Testis (tissue), 3 donors: ENCODE results near the gene CDK1. TPM values are rescaled to one million over a fixed set of nuclear protein-coding genes. Genes with fewer than 3 reads are reported as not detected.

ENCODE experiments used
- DNase-seq: peaks from one replicate; pipeline ENCODE4 v3.0.0-alpha.2; 2019
- H3K27ac ChIP-seq, 2 donors: fragments of 200-600 bp; sonication (generic); one replicate each; pipeline ENCODE4 v1.5.1; 2019
- H3K27me3 ChIP-seq: fragments of 200-600 bp; sonication (generic); one replicate; pipeline ENCODE4 v1.5.1; 2019
- H3K36me3 ChIP-seq: fragments of 200-600 bp; sonication (generic); one replicate; pipeline ENCODE4 v1.5.1; 2017; ENCODE audit warnings: low read depth; ENCODE audit errors: missing control alignments
- H3K4me1 ChIP-seq: fragments of 200-600 bp; sonication (generic); one replicate; pipeline ENCODE4 v1.5.1; 2019
- H3K4me3 ChIP-seq, 2 donors: fragments of 200-600 bp; sonication (generic); one replicate each; pipeline ENCODE4 v1.5.1; 2017 to 2019
- H3K9me3 ChIP-seq: fragments of 200-600 bp; sonication (generic); one replicate; pipeline ENCODE4 v1.5.1; 2017
- CTCF ChIP-seq, 3 experiments: fragments of 450-650 bp in 2 of 3; fragments of 200-600 bp in 1 of 3; sonication (generic) in 1 of 3; IDR thresholded peaks; one replicate each; pipeline ENCODE4 v1.5.1; 2016 to 2019; ENCODE audit warnings: antibody characterized with exemption in 3 of 3, mild to moderate bottlenecking in 2 of 3, moderate library complexity in 1 of 3
- POLR2A ChIP-seq: fragments of 450-650 bp; IDR thresholded peaks from one replicate; pipeline ENCODE4 v1.6.1; 2017; ENCODE audit warnings: antibody characterized with exemption, mild to moderate bottlenecking, moderate library complexity
- WGBS, 2 donors: methylation state at CpG; one replicate each; pipeline ENCODE4 v1.1.5; 2018; 5-methylcytosine and 5-hydroxymethylcytosine counted together
- intact Hi-C: fragments of 100-400 bp; cut with DNase I; formaldehyde crosslinking; loops from one replicate; pipeline ENCODE4 v1.15.1; 2023; ENCODE audit warnings: low total_unique reads
- polyA plus RNA-seq: library from polyadenylated mRNA; stranded (reverse); fragments of 350-450 nt; fragmentation: Illumina TruSeq; extraction: RNeasy Lipid Tissue Mini Kit (QIAGEN cat#74804); gene quantifications from one replicate; pipeline ENCODE4 v1.2.3, GENCODE V29; 2014; ENCODE audit warnings: low read depth, low replicate concordance; ENCODE audit not compliant: insufficient read depth
- total RNA-seq, 2 donors: library from RNA; depleted of rRNA; stranded (reverse); fragments of >200 nt; gene quantifications; one replicate each; pipeline ENCODE4 v1.2.3, GENCODE V29; 2016

CDK1 gene
- total and polyA plus RNA-seq, 3 donors from 2014 or later = 11.8 to 47.9 (median 14.3) TPM

- Histone ChIP-seq H3K4me1 (no peaks in the 10 kb centered on the region), H3K27ac (no peak overlapping the region), H3K36me3 (no peaks in the 10 kb centered on the region), H3K4me3 (no peak overlapping the region), H3K9me3 (no peaks in the 10 kb centered on the region), H3K27me3 (no peaks in the 10 kb centered on the region)
- intact Hi-C loops = no loop called here
- TF ChIP-seq POLR2A (no peak), CTCF (IDR thresholded peaks at IDR 0.05) (no peak)
- DNase-seq = no peak
- 89 to 92% methylated on average over 3 of the region's 3 CpGs for WGBS, 2 donors
These were observed 6.4 kb downstream of the CDK1 start for GRCh38 chr10:60784641-60785040.

- no peaks in the 10 kb centered on the region for H3K4me1 ChIP-seq
- H3K36me3 ChIP-seq = no peaks in the 10 kb centered on the region
- intact Hi-C loops = no loop called here
- no peak for DNase-seq
- no peak overlapping the region for H3K4me3 ChIP-seq
- no peak overlapping the region for H3K27ac ChIP-seq
- no peaks in the 10 kb centered on the region for H3K27me3 ChIP-seq
- no peaks in the 10 kb centered on the region for H3K9me3 ChIP-seq
- no peak for TF ChIP-seq POLR2A
These were observed 10.3 kb downstream of the CDK1 start for GRCh38 chr10:60788544-60788943.

GRCh38 chr10:60789340-60789739, 11.1 kb downstream of the CDK1 start:
- 48 to 64% methylated on average over 3 to 4 of the region's 4 CpGs for WGBS, 2 donors
- Histone ChIP-seq H3K4me3 (no peak overlapping the region), H3K27me3 (no peaks in the 10 kb centered on the region), H3K4me1 (no peaks in the 10 kb centered on the region), H3K36me3 (no peaks in the 10 kb centered on the region), H3K9me3 (no peaks in the 10 kb centered on the region), H3K27ac (no peak overlapping the region)
- intact Hi-C loops = no loop called here
- no peak for DNase-seq
- no peak for TF ChIP-seq POLR2A
- no peak for TF ChIP-seq CTCF (IDR thresholded peaks at IDR 0.05)

GRCh38 chr10:60794953-60795352, 16.7 kb downstream of the CDK1 start:
- Histone ChIP-seq H3K4me3 (no peak overlapping the region), H3K9me3 (no peaks in the 10 kb centered on the region), H3K27me3 (no peaks in the 10 kb centered on the region), H3K27ac (no peak overlapping the region), H3K36me3 (no peaks in the 10 kb centered on the region), H3K4me1 (no peaks in the 10 kb centered on the region)
- 89 to 96% methylated on average over 4 of the region's 4 CpGs for WGBS, 2 donors
- DNase-seq = no peak
- TF ChIP-seq CTCF (IDR thresholded peaks at IDR 0.05) = no peak
- no peak for TF ChIP-seq POLR2A
- intact Hi-C loops = no loop called here

DNA sequence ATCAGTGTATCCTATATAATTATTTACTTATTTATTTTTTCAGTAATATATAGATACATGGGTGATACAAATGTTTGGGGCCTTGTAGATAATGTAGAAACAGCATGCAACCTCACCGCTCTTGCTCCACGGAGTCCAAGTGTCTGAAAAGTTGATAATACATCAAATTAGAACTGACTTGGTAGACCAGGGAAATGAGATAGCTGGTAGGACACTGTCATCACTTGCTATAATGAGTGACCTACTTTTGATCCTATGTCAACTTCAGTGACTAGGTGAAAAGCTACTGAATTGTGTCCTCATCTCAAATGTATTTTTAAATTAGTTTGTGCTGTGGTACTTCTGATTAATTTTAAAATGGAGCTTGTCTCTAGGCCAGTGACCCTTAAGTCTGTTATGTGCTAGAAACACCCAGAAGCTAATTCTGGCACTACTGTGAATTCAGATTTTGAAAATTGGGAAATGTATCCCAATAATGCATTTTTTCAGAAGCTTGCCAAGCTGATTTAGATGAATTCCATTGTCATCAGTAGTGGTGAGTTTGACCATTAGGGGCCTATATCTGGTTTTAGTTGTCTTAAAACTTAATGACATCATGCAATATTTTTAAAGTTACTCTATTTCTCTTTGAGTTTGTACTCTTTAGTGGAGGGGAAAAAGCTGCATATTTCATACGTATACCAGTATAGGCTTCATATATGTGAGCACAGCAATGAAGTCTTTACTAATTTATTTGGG, 17.4 kb downstream of the CDK1 start:
- 93 to 97% methylated on average over 3 of the region's 3 CpGs for WGBS, 2 donors

More for the DNA sequence above, 17.4 kb downstream of the CDK1 start:
- H3K27ac ChIP-seq = no peak overlapping the region
- H3K4me1 ChIP-seq = no peaks in the 10 kb centered on the region
- intact Hi-C loops = no loop called here
- TF ChIP-seq POLR2A (no peak), CTCF (IDR thresholded peaks at IDR 0.05) (no peak)
- no peak overlapping the region for H3K4me3 ChIP-seq
- DNase-seq = no peak
- no peaks in the 10 kb centered on the region for H3K36me3 ChIP-seq
- no peaks in the 10 kb centered on the region for H3K27me3 ChIP-seq
- no peaks in the 10 kb centered on the region for H3K9me3 ChIP-seq
